GM11168 (cell line): ENCODE data around the gene NUAK2.
"Not testable (repeated sequence)": the region's sequence is repeated elsewhere in the genome, so short reads cannot be mapped to it uniquely, and the experiment has no call there.

Experiments used
- in situ Hi-C: fragments of 300-500 bp; cut with MboI; formaldehyde crosslinking; loops from one replicate; pipeline ENCODE4 v1.12.0; 2022; ENCODE audit warnings: low sequenced_read_pairs; ENCODE audit not compliant: unreplicated experiment

NUAK2 gene

DNA sequence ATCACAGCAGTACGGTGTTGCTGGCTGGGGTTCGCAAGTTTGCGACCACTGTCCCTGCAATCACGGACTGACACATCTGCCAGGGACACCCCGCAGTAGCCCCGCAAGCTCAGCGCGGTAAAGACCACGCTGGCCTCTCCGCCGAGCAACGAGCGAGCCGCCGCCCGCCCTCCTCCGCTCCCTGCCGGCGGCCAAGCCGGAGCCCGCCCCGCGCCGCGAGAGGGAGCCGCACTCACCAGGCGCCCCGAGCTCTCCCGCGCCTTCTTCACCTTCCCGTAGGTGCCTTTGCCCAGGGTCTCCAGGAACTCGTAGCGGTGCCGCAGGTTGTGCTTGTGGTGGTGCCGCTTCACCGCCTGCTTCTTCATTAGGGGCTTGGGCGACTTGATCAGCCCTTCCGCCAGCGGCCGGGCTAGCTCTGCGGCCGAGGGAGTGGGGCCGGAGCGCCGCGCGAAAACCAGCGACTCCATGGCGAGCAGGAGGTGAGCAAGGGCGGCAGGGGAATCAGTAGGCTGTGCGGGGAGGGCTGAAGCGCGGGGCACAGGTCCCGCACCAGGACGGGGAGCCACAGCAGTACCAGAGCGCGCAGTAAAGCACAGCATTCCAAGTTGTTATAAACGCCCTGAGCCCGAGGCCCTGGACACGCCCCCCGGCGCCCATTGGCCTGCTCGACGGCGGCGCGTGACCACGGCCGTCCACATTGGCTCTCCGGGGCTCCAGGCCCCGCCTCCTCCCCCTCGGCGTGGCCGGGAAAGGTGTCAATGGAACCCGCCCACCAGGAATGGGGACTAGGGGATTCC lies at the start of gene NUAK2:
Gene NUAK2, minus strand, starts transcription at position 584 of the 797 bp plus-strand sequence. Its CDS starts 117 bp downstream, at position 467.
- in situ Hi-C loops, result loop anchor here (5.0 kb wide), 1 partner anchor 39 kb away; no protein-coding TSS in a partner anchor

DNA sequence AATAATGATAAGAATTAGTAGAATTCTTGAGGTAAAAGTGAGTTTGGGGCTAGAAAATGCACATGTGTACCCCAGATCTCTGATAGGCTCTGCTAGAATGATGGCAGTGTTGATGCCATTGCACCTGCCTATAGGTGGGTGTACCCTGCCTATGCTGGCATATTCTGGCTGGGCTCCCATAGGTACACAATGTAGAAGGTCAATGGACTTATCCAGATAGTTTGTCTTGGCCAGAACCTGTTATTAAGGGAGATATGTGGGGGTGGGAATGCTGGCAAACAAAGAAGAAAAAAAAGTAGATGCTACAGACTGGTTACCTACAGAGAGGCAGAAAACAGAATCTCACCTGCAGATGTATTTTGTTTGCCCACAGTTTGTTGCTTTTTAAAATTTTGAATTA lies 49.2 kb upstream of the NUAK2 start:
- in situ Hi-C loops, result no loop called here

DNA sequence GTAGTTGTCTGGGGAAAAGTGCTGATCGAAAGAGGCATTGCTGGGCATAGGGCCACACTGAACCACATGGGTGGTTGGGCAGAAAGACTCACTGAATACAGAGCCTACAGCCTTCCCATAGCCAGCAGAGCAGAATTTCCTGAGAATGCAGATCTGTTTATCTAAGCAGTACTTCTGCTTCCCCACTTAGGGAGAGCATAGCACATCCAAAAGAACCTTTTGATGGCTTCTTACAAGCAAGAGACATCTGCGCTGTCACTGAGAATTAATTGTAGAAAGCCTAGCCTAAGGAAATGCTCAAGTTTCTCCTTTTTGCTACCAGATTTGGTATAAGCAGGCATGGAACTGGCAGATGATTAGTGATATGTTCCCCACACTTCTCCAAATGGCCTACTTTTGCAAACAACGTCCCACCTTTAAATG lies 48.2 kb upstream of the NUAK2 start:
- in situ Hi-C loops, result no loop called here

- in situ Hi-C loops, result no loop called here
Measured at GRCh38 chr1:205368478-205368877, 46.9 kb upstream of the NUAK2 start.

DNA sequence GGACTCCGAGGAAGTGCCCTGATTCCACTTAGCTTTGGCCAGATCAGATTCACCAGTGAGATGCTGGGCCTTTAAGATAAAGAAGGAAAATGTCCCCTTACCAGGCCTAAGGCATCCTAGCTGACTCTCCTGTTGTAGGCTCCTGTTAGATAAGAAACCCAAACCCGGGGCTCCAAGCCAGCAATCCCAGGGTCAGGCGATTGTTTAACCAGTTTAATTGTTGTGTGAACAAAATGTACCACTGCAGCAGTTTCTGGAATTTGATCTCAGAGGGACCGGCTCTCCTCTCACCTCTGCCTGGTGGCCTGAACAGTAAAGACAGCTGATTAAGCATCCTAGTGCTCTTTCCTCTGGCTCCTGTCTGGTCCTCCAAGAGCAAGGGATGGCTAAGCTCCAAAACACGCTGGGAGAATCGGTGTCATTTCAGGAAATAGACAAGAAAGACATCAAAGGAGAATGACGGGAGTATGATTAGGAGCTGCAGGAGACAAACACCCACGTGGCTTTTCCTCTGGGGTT lies 44.5 kb upstream of the NUAK2 start:
- in situ Hi-C loops, result no loop called here

- in situ Hi-C loops, result not testable (repeated sequence)
Measured at GRCh38 chr1:205365086-205365485, 43.5 kb upstream of the NUAK2 start.

- in situ Hi-C loops, result no loop called here
Measured at GRCh38 chr1:205360891-205361290, 39.3 kb upstream of the NUAK2 start.

GRCh38 chr1:205359771-205360565 lies 38.4 kb upstream of the NUAK2 start:
- in situ Hi-C loops, result loop anchor here (10.0 kb wide), 1 partner anchor 125 kb away; no protein-coding TSS in a partner anchor

DNA sequence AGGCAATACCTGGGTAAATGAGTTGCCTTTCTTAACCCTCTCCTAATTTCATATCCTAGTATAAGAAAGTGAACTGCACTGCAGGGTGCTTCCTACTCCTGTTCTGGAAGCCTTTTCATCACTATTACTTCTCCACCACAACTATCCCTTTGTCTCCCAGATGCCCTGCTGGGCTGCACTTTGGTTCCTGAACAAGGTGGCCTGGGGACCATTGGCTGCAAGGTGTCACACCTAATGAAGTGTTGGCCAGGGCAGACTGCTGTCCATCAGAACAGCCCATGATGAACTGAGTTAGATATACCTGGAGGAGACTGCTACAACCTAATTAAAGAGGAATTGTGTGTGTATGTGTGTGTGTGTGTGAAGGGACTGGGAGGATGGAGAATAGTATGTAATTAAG lies 37.0 kb upstream of the NUAK2 start:
- in situ Hi-C loops, result loop anchor here (10.0 kb wide), 1 partner anchor 126 kb away; no protein-coding TSS in a partner anchor

GRCh38 chr1:205357567-205357966 lies 36.0 kb upstream of the NUAK2 start:
- in situ Hi-C loops, result loop anchor here (10.0 kb wide), 1 partner anchor 127 kb away; no protein-coding TSS in a partner anchor

- in situ Hi-C loops, result loop anchor here (10.0 kb wide), 1 partner anchor 128 kb away; no protein-coding TSS in a partner anchor
Measured at GRCh38 chr1:205356440-205357139, 35.0 kb upstream of the NUAK2 start, which contains the start of gene KLHDC8A. Gene KLHDC8A, minus strand, starts transcription at chr1:205356922. Its CDS starts 13,318 bp downstream, at chr1:205343604.

- in situ Hi-C loops, result loop anchor here (10.0 kb wide), 1 partner anchor 130 kb away; no protein-coding TSS in a partner anchor
Measured at GRCh38 chr1:205355075-205355453, 33.5 kb upstream of the NUAK2 start.

- in situ Hi-C loops, result loop anchor here (10.0 kb wide), 1 partner anchor 130 kb away; no protein-coding TSS in a partner anchor
Measured at GRCh38 chr1:205354259-205355074, 32.9 kb upstream of the NUAK2 start.

GRCh38 chr1:205353612-205354011 lies 32.1 kb upstream of the NUAK2 start:
- in situ Hi-C loops, result loop anchor here (10.0 kb wide), 1 partner anchor 131 kb away; no protein-coding TSS in a partner anchor

- in situ Hi-C loops, result loop anchor here (10.0 kb wide), 1 partner anchor 132 kb away; no protein-coding TSS in a partner anchor
Measured at GRCh38 chr1:205353191-205353590, 31.6 kb upstream of the NUAK2 start.

GRCh38 chr1:205351984-205352713 lies 30.6 kb upstream of the NUAK2 start:
- in situ Hi-C loops, result loop anchor here (10.0 kb wide), 1 partner anchor 133 kb away; no protein-coding TSS in a partner anchor

DNA sequence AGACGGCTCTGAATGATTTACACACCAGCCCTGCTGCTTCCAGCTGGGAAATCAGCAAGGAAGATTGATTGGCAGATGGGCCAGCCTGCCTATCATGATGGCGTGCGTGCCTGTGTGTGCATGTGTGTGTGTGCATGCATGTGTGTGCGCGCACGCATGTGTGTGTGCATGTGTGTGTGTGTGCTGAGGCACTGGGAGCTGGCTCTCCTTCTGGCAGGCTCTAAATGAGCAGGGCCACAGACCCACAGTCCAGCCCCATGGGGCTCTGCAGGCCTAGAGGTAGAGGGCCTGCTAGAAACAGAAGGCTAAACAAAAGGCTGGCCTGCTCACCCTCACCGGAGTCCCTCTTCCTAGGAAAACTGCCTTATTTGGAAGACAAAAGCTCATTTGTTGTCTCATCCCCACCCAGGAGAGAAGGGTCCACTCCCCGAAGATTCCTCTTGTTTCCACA lies 29.2 kb upstream of the NUAK2 start:
- in situ Hi-C loops, result loop anchor here (10.0 kb wide), 1 partner anchor 134 kb away; no protein-coding TSS in a partner anchor

DNA sequence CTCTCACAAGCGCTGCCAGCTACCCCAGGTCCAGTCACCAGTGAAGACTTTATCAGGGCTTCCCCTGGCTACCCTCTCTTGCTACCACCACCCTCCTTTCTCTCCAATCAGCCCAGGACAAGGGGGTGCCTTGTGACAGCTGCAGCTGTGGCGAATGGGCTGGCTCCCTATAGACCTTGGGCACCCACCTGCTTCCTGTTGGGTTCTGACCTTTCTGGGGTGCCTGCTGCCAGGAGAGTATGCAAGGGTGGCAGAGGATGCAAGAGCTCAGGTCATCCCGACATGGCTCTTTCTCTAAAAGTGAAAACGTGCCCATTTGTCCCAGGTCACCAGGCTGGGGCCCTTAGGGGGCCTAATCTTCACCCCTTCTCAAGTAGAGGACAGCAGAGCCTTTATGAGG lies 28.6 kb upstream of the NUAK2 start:
- in situ Hi-C loops, result loop anchor here (10.0 kb wide), 1 partner anchor 135 kb away; no protein-coding TSS in a partner anchor
